GM18868 (cell line): ENCODE results near the gene KDM4B.

Experiments
- ATAC-seq: cut with Tn5 transposase; IDR thresholded peaks from one replicate; pipeline ENCODE4 v1.9.1; 2021; ENCODE audit warnings: mild to moderate bottlenecking, moderate library complexity; ENCODE audit not compliant: unreplicated experiment

The KDM4B gene

GRCh38 chr19:5048091-5048726 is 79.3 kb downstream of the KDM4B start:
- no peak for ATAC-seq

GRCh38 chr19:5048727-5049553 is 80.0 kb downstream of the KDM4B start:
- ATAC-seq: no peak

- ATAC-seq: no peak
Observed at GRCh38 chr19:5049561-5049960, 80.6 kb downstream of the KDM4B start.

DNA sequence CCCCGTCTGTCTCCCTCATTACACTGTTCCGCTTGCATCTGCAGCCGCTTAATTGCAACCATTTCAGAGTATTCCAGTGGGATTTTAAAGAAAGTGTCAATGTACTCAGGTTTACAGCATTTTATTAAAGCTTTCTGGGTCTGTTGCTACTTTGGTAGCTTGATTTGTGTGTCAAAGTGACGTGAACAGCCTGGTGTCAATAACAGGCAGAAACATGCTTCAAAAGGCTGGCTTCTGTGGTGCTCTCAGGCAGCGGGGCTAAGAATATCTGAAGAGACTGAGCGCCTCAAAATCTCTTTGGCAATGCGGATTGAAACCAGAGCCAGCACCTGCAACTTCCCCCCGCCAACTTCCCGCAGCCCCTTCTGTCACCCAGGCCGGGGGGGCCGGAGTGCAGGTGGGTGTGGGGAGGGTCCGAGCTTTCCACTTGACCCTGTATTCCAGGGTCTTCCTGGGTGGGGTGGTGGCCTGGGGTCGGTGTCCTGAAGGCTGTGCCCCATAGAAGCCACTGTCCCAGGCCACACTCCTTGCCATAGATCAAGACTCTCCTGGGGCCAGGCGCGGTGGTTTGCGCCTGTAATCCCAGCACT is 81.2 kb downstream of the KDM4B start:
- ATAC-seq: no peak

DNA sequence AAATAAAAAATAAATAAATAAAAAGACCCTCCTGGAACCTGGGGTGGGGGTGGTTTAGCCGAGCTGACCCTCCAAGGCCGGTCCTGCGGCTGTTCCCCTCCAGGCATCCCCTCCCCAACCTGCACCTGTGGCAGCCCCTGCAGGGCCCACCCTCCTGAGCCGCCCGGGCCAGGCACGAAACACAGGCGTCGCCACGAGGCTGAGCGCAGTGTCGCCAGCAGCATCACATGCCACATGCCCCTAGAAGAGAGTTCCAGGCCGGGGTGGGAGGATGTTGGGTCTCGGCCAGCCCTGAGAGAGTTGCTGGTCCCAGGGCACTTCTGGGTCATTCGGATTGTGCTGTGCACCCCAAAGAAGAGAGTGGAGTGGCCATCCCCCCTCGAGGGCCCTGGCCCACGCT is 82.0 kb downstream of the KDM4B start:
- no peak for ATAC-seq

- ATAC-seq: no peak
Observed at GRCh38 chr19:5051619-5052018, 82.7 kb downstream of the KDM4B start.

GRCh38 chr19:5052515-5052914 is 83.6 kb downstream of the KDM4B start:
- no peak for ATAC-seq

GRCh38 chr19:5052945-5053485 is 84.1 kb downstream of the KDM4B start:
- no peak for ATAC-seq

GRCh38 chr19:5053661-5054060 is 84.7 kb downstream of the KDM4B start:
- ATAC-seq: no peak

DNA sequence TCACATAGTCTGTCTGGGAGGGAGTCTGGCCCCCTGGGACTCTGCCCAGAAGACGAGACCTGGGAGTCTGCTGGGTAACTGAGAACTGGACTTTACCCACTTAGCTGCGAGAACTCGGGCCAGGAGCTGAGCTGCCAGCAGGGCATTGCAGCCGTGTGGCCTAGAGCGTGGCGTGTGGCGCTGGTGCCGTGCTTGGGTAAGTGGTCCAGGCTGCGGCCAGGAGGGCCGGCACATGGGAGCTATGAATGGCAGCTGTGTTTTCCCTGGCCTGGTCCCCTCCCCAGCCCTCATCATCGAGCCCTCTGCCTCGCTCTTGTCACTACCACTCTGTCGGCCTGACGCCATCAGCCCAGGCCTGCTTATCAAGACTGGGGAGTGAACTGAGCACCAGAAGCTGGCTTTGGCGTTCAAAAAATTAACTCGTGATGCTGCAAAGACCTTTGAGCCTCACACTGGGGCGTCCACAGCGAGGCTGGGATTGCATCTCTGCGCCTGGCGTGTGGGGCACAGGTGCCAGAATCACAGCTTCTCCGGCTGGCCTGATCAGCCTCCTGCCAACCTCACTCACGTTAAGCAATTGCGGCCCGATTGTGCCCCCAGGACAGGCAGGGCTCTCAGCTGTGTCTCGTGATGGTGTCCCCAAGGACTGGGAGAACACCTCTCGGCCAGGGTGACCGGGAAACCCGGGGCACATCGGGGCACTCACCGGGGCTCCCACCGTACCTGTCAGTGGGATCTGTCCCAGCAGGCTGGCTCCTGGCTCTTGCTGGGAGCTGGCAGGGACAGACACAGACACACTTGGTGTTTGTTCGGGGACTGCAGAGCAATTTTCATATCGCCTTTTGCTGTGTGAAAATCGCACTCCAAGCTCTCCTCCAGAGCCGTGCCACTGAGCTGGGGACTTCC is 85.9 kb downstream of the KDM4B start:
- no peak for ATAC-seq

DNA sequence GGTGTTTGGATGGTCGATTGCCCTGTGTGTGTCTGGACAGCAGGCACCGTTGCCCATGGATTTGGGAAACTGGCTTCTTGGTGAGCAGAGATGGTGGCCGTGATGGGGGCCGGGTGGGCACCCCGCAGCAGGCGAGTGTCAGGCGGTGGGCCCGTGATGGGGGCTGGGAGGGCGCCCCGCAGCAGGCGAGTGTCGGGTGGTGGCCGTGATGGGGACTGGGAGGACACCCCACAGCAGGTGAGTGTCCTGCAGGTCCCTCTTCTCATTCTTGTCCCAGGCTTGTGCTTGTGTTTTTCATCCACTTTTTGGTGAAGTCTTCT is 86.5 kb downstream of the KDM4B start:
- ATAC-seq: no peak

GRCh38 chr19:5057860-5058259 is 88.9 kb downstream of the KDM4B start:
- no peak for ATAC-seq

GRCh38 chr19:5058521-5059212 is 89.8 kb downstream of the KDM4B start:
- no peak for ATAC-seq

DNA sequence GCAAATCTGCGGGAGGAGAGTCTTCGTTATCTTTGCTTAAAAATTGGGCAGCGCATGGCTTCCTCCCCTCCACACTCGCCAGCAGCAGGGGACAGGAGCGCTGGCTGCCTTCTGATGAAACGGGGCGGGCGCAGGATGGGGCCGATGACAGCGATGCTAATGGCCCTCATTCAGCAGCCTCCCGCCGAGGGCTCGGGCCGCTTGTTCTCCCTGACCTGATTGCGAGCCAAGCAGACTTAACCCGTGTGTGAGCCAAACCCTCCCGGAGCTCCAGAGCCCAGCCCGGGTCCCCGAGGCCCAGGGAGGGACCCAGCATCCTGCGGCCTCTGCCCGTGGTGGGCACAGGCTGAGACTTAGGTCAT is 90.3 kb downstream of the KDM4B start:
- ATAC-seq: no peak

GRCh38 chr19:5059793-5060192 is 90.9 kb downstream of the KDM4B start:
- no peak for ATAC-seq

- no peak for ATAC-seq
Observed at GRCh38 chr19:5062195-5062594, 93.3 kb downstream of the KDM4B start.

GRCh38 chr19:5062799-5063198 is 93.9 kb downstream of the KDM4B start:
- ATAC-seq: no peak

GRCh38 chr19:5063873-5064645 is 95.1 kb downstream of the KDM4B start:
- no peak for ATAC-seq

- ATAC-seq: no peak
Observed at GRCh38 chr19:5064896-5065295, 96.0 kb downstream of the KDM4B start.

DNA sequence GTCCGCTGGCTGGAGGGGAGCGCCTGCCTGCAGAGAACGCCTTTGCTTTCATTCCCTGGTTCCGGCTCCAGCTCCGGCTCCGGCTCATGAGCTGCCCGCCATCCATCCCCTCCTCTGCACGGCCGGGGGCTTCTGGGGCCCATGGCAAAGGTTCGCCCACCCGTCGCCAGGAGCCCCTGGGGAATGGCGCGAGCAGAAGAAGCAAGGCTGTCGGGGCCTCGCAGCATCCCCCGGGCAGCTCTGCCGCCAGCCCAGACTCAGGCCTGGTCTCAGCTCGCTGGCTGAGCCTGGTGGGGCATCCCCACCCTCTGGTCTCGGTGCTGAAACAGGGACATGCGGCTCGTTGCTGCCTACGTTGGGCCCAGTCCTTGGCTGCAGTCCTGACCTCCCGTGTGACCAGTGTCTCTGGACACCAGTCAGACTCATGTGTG is 96.8 kb downstream of the KDM4B start:
- ATAC-seq: no peak
